Measurements from ENCODE around the gene CAMK2A. TPM values are rescaled to one million over a fixed set of nuclear protein-coding genes. Genes with fewer than 3 reads are reported as not detected.

The CAMK2A gene
- total RNA-seq (2012; rRNA removed) = 0.66 TPM in 1 of 2 replicates, not detected in the other

DNA sequence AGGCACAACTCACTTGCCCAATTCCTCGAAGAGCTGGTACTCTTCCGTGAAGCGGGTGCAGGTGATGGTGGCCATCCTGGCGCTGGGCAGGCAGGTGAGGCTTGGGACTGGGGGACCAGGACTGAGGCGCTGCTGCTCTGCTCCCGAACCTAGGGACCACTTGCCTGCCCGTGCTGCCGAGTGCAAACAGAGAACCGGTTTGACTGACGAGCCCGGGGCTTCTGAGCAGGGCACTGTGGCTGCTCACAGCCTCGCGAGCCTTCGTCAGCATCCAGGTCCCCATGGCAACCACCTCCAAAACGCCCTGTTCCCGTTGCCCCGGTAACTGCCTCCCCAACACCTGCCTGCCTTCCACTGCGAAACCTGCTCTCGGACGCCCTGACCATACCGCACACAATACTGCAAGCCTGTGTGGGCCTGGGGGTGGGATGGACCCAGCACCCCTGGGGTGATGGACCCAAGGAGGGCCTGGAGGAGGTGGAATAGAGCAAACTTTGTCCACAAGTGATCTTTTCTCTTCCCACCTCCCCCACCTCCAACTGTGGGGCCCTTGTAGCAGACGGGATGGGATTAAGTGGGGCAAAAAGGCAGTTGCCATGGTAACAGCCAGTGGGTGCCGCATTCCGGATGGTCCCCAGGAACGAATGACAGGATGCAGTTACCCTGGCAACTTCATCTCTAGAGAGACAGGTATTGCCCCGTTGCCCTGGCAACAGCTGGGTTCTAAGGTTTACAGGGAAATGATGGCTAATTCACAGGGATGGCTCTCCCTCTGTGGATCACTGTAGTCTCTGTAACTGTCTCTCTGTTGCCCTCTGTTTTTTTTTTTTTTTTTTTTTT, at the start of gene CAMK2A:
Gene CAMK2A (minus strand): TSS at position 223 of the 840 bp plus-strand sequence. CDS start 148 bp downstream, at position 75.
- Histone ChIP-seq H3K4me1 (ENCODE audit: control insufficient read depth, insufficient read depth, low read length) (peaks cover 2% of the 10 kb centered on the region), H3K4me3 (ENCODE audit: low read length) (no peak within 1 kb of the TSS), H3K9me3 (replicated peaks; ENCODE audit: low read length) (no peaks in the 10 kb centered on the region), H3K27me3 (ENCODE audit: control insufficient read depth, insufficient read depth, low read length) (peaks cover 26% of the 10 kb centered on the region), H3K9ac (ENCODE audit: low read depth, low read length) (no peak within 1 kb of the TSS), H3K4me2 (ENCODE audit: low read length) (no peak within 1 kb of the TSS), H3K36me3 (ENCODE audit: insufficient read depth, low read length) (no peaks in the 10 kb centered on the region)

DNA sequence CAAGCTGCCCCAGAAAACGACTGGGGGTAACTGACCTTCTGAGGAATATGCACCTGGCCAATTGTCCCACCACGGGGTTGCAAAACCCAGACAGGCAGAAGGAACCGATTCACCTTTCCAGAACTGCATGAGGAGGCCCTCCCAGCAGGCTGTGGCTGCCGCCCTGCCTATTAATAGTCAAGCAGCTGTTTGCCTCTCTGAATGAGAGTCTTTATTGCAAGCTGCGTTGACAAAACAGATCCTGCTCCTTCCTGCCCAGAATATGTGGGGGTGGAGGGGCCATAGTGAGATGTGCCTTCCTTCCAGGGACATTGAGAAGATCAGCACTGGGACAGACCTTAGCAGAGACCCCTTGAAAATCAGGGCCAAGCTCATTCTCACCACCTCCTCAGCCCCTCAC, 49.6 kb upstream of the CAMK2A start:
- H3K9me3 ChIP-seq (replicated peaks; ENCODE audit: low read length) = no peaks in the 10 kb centered on the region
- H3K27me3 ChIP-seq (ENCODE audit: control insufficient read depth, insufficient read depth, low read length) = no peaks in the 10 kb centered on the region
- H3K9ac ChIP-seq (ENCODE audit: low read depth, low read length) = no peak overlapping the region
- no peak overlapping the region for H3K4me3 ChIP-seq (ENCODE audit: low read length)
- H3K36me3 ChIP-seq (ENCODE audit: insufficient read depth, low read length) = no peaks in the 10 kb centered on the region
- no peaks in the 10 kb centered on the region for H3K4me1 ChIP-seq (ENCODE audit: control insufficient read depth, insufficient read depth, low read length)
- H3K4me2 ChIP-seq (ENCODE audit: low read length) = no peak overlapping the region

DNA sequence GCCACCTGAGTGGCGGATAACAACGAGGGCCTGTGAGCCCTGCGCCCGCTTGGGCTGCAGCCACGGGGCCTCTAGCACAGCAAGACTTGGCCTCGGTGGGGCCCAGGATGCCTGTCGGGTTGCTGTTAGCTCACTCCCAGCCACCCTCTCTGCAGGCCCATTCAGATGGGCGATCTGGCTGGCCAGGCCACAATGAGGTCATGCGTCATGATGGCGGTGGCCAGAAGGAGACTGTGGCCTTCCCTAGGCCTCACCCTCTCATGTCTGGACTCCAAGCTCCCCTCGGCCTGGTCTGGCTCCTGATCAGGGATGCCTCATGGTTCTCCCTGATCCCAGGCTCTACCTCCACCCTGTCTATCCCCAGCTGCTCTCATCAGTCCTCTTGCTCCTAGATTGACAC, 49.0 kb upstream of the CAMK2A start:
- H3K9ac ChIP-seq (ENCODE audit: low read depth, low read length) = no peak overlapping the region
- no peaks in the 10 kb centered on the region for H3K27me3 ChIP-seq (ENCODE audit: control insufficient read depth, insufficient read depth, low read length)
- H3K4me2 ChIP-seq (ENCODE audit: low read length) = no peak overlapping the region
- no peak overlapping the region for H3K4me3 ChIP-seq (ENCODE audit: low read length)
- H3K36me3 ChIP-seq (ENCODE audit: insufficient read depth, low read length) = no peaks in the 10 kb centered on the region
- H3K4me1 ChIP-seq (ENCODE audit: control insufficient read depth, insufficient read depth, low read length) = no peaks in the 10 kb centered on the region
- H3K9me3 ChIP-seq (replicated peaks; ENCODE audit: low read length) = no peaks in the 10 kb centered on the region

DNA sequence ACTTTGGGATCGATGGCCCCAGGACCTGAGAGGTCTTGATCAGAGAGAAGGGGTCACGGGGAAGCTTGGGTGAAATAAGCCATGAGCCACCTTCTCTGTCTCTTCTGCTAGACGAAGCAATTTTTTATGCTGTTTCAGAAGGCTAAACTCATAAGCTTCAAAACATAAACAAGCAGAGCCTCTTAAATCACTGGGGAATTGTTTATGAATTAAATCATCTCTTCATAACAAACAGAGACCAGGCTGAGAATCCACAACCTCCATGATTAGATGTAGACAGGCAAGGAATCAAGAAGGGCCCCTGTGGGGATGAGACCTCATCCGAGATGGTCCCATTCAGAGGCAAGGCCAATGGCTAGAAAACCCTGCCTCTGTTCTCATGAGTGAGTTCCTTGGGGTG, 46.2 kb upstream of the CAMK2A start:
- H3K9ac ChIP-seq (ENCODE audit: low read depth, low read length) = no peak overlapping the region
- no peaks in the 10 kb centered on the region for H3K36me3 ChIP-seq (ENCODE audit: insufficient read depth, low read length)
- no peaks in the 10 kb centered on the region for H3K9me3 ChIP-seq (replicated peaks; ENCODE audit: low read length)
- H3K4me1 ChIP-seq (ENCODE audit: control insufficient read depth, insufficient read depth, low read length) = no peaks in the 10 kb centered on the region
- H3K4me3 ChIP-seq (ENCODE audit: low read length) = no peak overlapping the region
- H3K4me2 ChIP-seq (ENCODE audit: low read length) = no peak overlapping the region
- no peaks in the 10 kb centered on the region for H3K27me3 ChIP-seq (ENCODE audit: control insufficient read depth, insufficient read depth, low read length)

DNA sequence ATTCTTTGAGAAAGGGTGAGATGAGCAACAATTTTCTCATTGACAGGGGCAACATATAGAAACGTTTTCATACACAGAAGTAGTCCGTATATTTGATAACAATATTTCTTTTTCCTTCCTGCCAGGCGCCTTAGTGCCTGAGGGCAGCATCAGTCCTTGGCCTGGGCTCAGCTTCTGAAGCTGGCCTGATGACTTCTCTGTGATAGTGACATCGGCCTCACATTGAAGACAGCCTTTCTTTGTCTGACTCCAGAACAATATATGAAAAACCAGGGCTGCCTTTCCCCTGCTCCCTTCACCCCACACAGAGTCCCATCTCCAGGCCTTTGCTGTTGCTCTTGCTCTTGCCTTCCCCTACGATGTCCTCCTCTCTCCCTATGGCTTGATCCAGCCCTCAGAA, 43.8 kb upstream of the CAMK2A start:
- Histone ChIP-seq H3K9ac (ENCODE audit: low read depth, low read length) (no peak overlapping the region), H3K36me3 (ENCODE audit: insufficient read depth, low read length) (no peaks in the 10 kb centered on the region), H3K9me3 (replicated peaks; ENCODE audit: low read length) (no peaks in the 10 kb centered on the region), H3K4me1 (ENCODE audit: control insufficient read depth, insufficient read depth, low read length) (no peaks in the 10 kb centered on the region), H3K4me3 (ENCODE audit: low read length) (no peak overlapping the region), H3K27me3 (ENCODE audit: control insufficient read depth, insufficient read depth, low read length) (no peaks in the 10 kb centered on the region), H3K4me2 (ENCODE audit: low read length) (no peak overlapping the region)

DNA sequence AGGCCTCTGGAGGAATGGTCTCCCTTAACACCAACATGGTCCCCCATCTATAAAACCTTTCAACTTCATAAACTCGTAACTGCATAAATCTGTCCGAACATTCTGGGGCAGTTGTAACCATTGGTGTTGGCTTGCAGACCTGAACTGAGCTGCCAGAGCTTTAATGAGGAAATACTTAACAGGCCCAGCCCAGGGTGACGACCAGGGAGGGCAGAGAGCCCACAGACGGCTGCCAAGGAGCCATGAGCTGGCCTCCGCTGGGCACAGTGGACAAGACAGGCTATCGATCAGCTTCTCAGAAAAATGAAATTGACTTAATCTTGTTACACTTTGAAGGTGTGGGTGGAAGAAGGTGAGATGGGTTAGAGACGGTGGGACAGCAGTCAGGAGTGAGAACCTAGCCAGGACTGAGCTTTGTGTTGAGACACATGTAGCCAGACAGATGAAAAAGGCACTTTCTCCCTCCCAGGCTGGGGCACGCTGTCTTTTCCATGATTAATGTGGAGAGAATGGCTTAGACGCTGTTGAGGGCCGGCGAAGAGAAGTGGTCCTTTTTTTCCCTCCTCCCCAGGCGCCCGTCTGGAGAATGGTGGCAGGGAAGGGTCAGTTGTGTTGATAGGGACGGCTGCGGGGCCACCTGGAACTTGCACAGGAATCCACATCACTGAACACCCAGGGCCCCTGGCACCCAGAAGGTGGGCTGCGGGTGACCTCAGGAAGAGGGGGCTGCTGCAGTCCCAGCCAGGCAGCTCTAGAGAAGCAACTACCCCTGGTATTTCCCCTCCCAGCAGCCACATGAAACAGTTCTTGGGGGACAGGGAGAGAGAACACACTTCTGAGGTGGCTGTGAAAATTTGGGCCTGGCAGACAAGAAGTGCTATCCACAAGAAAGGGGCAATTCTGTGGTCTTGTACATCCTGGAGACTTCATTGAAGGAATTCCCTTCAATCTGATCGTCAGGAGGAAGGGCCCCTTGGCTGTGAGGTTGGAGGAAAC, 40.6 kb upstream of the CAMK2A start:
- Histone ChIP-seq H3K4me2 (ENCODE audit: low read length) (no peak overlapping the region), H3K36me3 (ENCODE audit: insufficient read depth, low read length) (no peaks in the 10 kb centered on the region), H3K27me3 (ENCODE audit: control insufficient read depth, insufficient read depth, low read length) (no peaks in the 10 kb centered on the region), H3K4me3 (ENCODE audit: low read length) (no peak overlapping the region), H3K9me3 (replicated peaks; ENCODE audit: low read length) (no peaks in the 10 kb centered on the region), H3K4me1 (ENCODE audit: control insufficient read depth, insufficient read depth, low read length) (no peaks in the 10 kb centered on the region), H3K9ac (ENCODE audit: low read depth, low read length) (no peak overlapping the region)

DNA sequence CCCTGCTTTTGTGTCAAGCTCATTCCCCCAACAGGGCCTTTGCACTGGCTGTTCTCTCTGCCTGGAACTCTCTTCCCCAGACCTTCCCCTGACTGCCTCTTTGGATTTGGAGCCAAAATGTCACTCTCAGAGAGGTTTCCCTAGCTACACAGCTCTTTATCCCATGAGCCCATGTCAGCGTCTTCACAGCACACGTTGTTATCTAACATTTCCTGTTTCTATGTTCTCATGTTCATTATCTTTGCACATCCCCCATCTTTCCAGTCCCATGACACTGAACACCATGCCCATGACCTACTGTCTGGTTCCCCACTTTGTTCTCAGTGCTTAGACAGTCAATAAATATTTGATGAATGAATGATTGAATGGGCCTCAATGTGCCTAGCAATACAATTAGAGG, 39.5 kb upstream of the CAMK2A start:
- Histone ChIP-seq H3K27me3 (ENCODE audit: control insufficient read depth, insufficient read depth, low read length) (no peaks in the 10 kb centered on the region), H3K9ac (ENCODE audit: low read depth, low read length) (no peak overlapping the region), H3K9me3 (replicated peaks; ENCODE audit: low read length) (no peaks in the 10 kb centered on the region), H3K36me3 (ENCODE audit: insufficient read depth, low read length) (no peaks in the 10 kb centered on the region), H3K4me2 (ENCODE audit: low read length) (no peak overlapping the region), H3K4me1 (ENCODE audit: control insufficient read depth, insufficient read depth, low read length) (no peaks in the 10 kb centered on the region), H3K4me3 (ENCODE audit: low read length) (no peak overlapping the region)

DNA sequence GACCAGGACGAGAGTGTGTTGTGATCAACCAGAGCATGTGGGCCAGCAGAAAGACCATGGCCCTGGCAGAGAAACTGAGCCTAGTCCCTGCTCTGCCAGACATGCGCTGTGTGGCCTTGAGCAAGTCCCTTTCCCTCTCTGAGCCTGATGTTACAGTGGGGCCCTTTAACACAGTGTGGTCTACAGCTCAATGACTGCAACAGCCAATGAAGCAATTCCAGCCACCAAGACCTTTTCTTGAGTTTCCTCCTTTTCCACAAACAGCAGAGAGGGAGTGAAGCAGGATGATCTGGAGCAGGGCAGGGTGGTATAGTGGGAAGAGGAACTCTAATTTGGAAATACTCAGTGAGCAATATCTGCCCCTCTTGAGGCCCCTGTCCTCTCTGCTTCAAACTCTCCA, 38.9 kb upstream of the CAMK2A start:
- H3K4me3 ChIP-seq (ENCODE audit: low read length) = no peak overlapping the region
- no peak overlapping the region for H3K4me2 ChIP-seq (ENCODE audit: low read length)
- no peaks in the 10 kb centered on the region for H3K9me3 ChIP-seq (replicated peaks; ENCODE audit: low read length)
- H3K36me3 ChIP-seq (ENCODE audit: insufficient read depth, low read length) = no peaks in the 10 kb centered on the region
- no peak overlapping the region for H3K9ac ChIP-seq (ENCODE audit: low read depth, low read length)
- H3K4me1 ChIP-seq (ENCODE audit: control insufficient read depth, insufficient read depth, low read length) = no peaks in the 10 kb centered on the region
- no peaks in the 10 kb centered on the region for H3K27me3 ChIP-seq (ENCODE audit: control insufficient read depth, insufficient read depth, low read length)

DNA sequence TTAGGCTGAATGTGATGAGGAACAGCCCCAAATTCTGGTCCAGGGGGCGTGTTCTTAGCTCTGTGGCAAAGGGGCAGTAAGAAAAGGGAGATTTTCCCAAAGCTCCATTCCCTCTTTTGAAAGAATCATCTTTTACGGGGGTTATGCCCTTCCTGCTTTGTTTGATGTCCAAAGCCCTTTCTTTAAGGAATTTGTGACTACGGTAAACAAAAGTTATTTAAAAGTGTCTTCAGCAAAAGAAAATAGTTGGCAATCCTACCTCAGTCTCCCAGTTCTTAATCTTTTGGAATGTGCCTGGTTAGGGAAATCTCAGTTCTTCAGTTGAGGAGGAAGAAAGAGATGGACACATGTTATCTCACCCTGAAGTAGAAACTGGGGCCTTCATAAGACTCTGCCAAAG, 37.6 kb upstream of the CAMK2A start:
- H3K4me1 ChIP-seq (ENCODE audit: control insufficient read depth, insufficient read depth, low read length) = peaks cover 3% of the 10 kb centered on the region

DNA sequence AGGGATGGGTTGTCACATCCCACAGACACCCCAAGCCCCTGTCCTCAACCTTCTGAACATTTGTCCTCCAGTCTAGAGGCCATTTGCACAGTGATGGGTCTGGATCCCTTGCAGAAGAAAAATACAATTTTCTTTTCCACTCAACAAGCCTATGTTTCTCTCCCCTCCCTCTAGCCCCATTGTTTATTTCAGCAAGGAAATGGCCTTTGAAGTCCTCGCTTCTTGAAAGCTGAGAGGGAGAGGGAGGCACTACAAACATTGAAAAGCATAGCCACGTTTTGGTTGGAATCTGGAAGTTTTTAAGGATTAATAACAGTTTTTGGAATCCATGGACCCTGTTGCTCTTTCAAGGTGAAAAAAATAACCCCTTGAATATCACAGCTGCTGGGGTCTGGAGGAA, 37.1 kb upstream of the CAMK2A start:
- Histone ChIP-seq H3K27me3 (ENCODE audit: control insufficient read depth, insufficient read depth, low read length) (no peaks in the 10 kb centered on the region), H3K36me3 (ENCODE audit: insufficient read depth, low read length) (no peaks in the 10 kb centered on the region), H3K9me3 (replicated peaks; ENCODE audit: low read length) (no peaks in the 10 kb centered on the region), H3K4me3 (ENCODE audit: low read length) (no peak overlapping the region), H3K4me2 (ENCODE audit: low read length) (no peak overlapping the region), H3K9ac (ENCODE audit: low read depth, low read length) (no peak overlapping the region), H3K4me1 (ENCODE audit: control insufficient read depth, insufficient read depth, low read length) (peaks cover 3% of the 10 kb centered on the region)

More for the DNA sequence above, 37.6 kb upstream of the CAMK2A start:
- no peaks in the 10 kb centered on the region for H3K36me3 ChIP-seq (ENCODE audit: insufficient read depth, low read length)
- H3K9ac ChIP-seq (ENCODE audit: low read depth, low read length) = no peak overlapping the region
- H3K4me3 ChIP-seq (ENCODE audit: low read length) = no peak overlapping the region
- no peak overlapping the region for H3K4me2 ChIP-seq (ENCODE audit: low read length)
- H3K27me3 ChIP-seq (ENCODE audit: control insufficient read depth, insufficient read depth, low read length) = no peaks in the 10 kb centered on the region
- no peaks in the 10 kb centered on the region for H3K9me3 ChIP-seq (replicated peaks; ENCODE audit: low read length)

DNA sequence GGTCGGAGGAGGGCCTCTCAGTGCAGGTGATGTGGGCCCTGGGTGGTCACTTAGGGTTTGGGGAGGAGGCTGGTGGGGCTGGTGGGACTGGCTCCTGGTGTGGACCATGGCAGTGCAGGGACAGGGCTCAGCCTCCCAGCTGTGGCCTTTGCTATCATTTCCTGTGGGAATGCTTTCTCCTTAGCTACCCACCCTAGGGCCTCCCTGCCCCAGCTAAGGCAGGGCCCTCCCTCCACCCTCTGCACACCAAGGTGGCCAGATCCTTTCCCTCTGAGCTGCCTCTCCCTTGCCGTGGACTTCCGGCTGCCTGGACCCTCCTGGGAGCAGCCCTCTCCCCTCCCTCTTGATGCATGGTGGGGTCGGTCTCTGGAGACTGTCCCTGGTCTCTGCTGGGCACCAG, 35.9 kb upstream of the CAMK2A start:
- H3K9ac ChIP-seq (ENCODE audit: low read depth, low read length) = no peak overlapping the region
- no peak overlapping the region for H3K4me2 ChIP-seq (ENCODE audit: low read length)
- no peaks in the 10 kb centered on the region for H3K9me3 ChIP-seq (replicated peaks; ENCODE audit: low read length)
- H3K36me3 ChIP-seq (ENCODE audit: insufficient read depth, low read length) = no peaks in the 10 kb centered on the region
- no peak overlapping the region for H3K4me3 ChIP-seq (ENCODE audit: low read length)
- H3K4me1 ChIP-seq (ENCODE audit: control insufficient read depth, insufficient read depth, low read length) = peaks cover 8% of the 10 kb centered on the region
- H3K27me3 ChIP-seq (ENCODE audit: control insufficient read depth, insufficient read depth, low read length) = no peaks in the 10 kb centered on the region

Measured in skeletal muscle satellite cell (primary cell).